Nasal cavity respiratory epithelium epithelial cell of viscerocranial mucosa (primary cell): ENCODE measurements around the gene MICALL1. TPM values are rescaled to one million over a fixed set of nuclear protein-coding genes. Genes with fewer than 3 reads are reported as not detected.

Experiments used
- total RNA-seq: library from RNA; depleted of rRNA; stranded (reverse); fragments of >200 nt; gene quantifications from 2 replicates; pipeline ENCODE4 v1.2.3, GENCODE V29; 2014

Gene MICALL1
- 231 and 366 TPM in 2 replicates for total RNA-seq

GRCh38 chr22:37905534-37906363 lies at the start of gene MICALL1:
Gene MICALL1 (plus strand): TSS chr22:37906297. CDS start chr22:37906423, 126 bp downstream.

GRCh38 chr22:37953437-37954179 lies 47.5 kb downstream of the MICALL1 start, which contains the start of the genes C22orf23 and POLR2F:
Gene C22orf23 (minus strand): TSS chr22:37953601. CDS start chr22:37953149, 452 bp downstream.
Gene POLR2F (plus strand): TSS chr22:37953699. CDS start chr22:37953788, 89 bp downstream.

GRCh38 chr22:37983860-37984791 lies 78.0 kb downstream of the MICALL1 start, which contains the start of gene SOX10:
Gene SOX10 (minus strand): TSS chr22:37984555. CDS start chr22:37983784, 771 bp downstream.

Other genes with a start within 250 kb of the MICALL1 start
- 3.5 and 3.8 TPM in 2 replicates for gene PDXP, start 247.6 kb upstream of the MICALL1 start, total RNA-seq
- gene LGALS1, start 230.7 kb upstream of the MICALL1 start, total RNA-seq, result 594 and 1,091 TPM in 2 replicates
- 26.5 and 33.2 TPM in 2 replicates for gene NOL12, start 220.0 kb upstream of the MICALL1 start, total RNA-seq
- gene TRIOBP, start 209.2 kb upstream of the MICALL1 start, total RNA-seq, result 26.3 and 70.3 TPM in 2 replicates
- gene GCAT, start 98.4 kb upstream of the MICALL1 start, total RNA-seq, result 8.5 and 31.8 TPM in 2 replicates
- gene GALR3, start 82.9 kb upstream of the MICALL1 start, total RNA-seq, result 0.07 TPM in 1 of 2 replicates, not detected in the other
- gene ANKRD54, start 62.0 kb upstream of the MICALL1 start, total RNA-seq, result 14.4 and 21.1 TPM in 2 replicates
- gene EIF3L, start 56.9 kb upstream of the MICALL1 start, total RNA-seq, result 387 and 417 TPM in 2 replicates
- under 0.01 TPM in 1 of 2 replicates, not detected in the other for gene C22orf23, start 47.3 kb downstream of the MICALL1 start, total RNA-seq
- gene POLR2F, start 47.4 kb downstream of the MICALL1 start, total RNA-seq, result 27.3 and 68.2 TPM in 2 replicates
- gene SOX10, start 78.3 kb downstream of the MICALL1 start, total RNA-seq, result not detected in 2 replicates
- gene PICK1, start 151.1 kb downstream of the MICALL1 start, total RNA-seq, result 20.5 and 38.2 TPM in 2 replicates
- 0.07 and 0.34 TPM in 2 replicates for gene SLC16A8, start 177.9 kb downstream of the MICALL1 start, total RNA-seq
- 1.0 TPM in 1 of 2 replicates, not detected in the other for gene BAIAP2L2, start 204.4 kb downstream of the MICALL1 start, total RNA-seq